ENCODE data around the gene SLC25A28. TPM values are rescaled to one million over a fixed set of nuclear protein-coding genes. Genes with fewer than 3 reads are reported as not detected.

The SLC25A28 gene
- total and polyA plus RNA-seq, 2 experiments from 2014 or later, result 12.4 to 15.5 TPM

- Histone ChIP-seq H3K4me2 (peak overlapping the region; percentile 93), H3F3A (replicated peaks; ENCODE audit: low read depth) (no peaks in the 10 kb centered on the region), H3K27me3 (ENCODE audit: insufficient read depth) (peaks cover 14% of the 10 kb centered on the region), H4K20me1 (replicated peaks; ENCODE audit: insufficient read depth) (no peaks in the 10 kb centered on the region), H2AFZ (peak overlapping the region; percentile 99), H3K9me2 (ENCODE audit: insufficient read depth) (no peaks in the 10 kb centered on the region), H3K79me2 (replicated peaks; ENCODE audit: insufficient read depth) (no peaks in the 10 kb centered on the region), H3K27ac (ENCODE audit: low read depth) (no peak overlapping the region), H3K4me1 (ENCODE audit: insufficient read depth) (peaks cover 3% of the 10 kb centered on the region; the same call in 1 of the 2 replicates), H3K4me3 (peak overlapping the region; percentile 91), H3K36me3 (ENCODE audit: insufficient read depth) (no peaks in the 10 kb centered on the region)
- TF ChIP-seq, protein P1, sequence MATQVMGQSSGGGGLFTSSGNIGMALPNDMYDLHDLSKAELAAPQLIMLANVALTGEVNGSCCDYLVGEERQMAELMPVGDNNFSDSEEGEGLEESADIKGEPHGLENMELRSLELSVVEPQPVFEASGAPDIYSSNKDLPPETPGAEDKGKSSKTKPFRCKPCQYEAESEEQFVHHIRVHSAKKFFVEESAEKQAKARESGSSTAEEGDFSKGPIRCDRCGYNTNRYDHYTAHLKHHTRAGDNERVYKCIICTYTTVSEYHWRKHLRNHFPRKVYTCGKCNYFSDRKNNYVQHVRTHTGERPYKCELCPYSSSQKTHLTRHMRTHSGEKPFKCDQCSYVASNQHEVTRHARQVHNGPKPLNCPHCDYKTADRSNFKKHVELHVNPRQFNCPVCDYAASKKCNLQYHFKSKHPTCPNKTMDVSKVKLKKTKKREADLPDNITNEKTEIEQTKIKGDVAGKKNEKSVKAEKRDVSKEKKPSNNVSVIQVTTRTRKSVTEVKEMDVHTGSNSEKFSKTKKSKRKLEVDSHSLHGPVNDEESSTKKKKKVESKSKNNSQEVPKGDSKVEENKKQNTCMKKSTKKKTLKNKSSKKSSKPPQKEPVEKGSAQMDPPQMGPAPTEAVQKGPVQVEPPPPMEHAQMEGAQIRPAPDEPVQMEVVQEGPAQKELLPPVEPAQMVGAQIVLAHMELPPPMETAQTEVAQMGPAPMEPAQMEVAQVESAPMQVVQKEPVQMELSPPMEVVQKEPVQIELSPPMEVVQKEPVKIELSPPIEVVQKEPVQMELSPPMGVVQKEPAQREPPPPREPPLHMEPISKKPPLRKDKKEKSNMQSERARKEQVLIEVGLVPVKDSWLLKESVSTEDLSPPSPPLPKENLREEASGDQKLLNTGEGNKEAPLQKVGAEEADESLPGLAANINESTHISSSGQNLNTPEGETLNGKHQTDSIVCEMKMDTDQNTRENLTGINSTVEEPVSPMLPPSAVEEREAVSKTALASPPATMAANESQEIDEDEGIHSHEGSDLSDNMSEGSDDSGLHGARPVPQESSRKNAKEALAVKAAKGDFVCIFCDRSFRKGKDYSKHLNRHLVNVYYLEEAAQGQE (IDR thresholded peaks at IDR 0.05; ENCODE audit: unreplicated experiment), result no peak
- TF ChIP-seq POLR2AphosphoS5 (IDR thresholded peaks at IDR 0.05; ENCODE audit: low read depth), result no peak
- no peak for TF ChIP-seq STAT1 (IDR thresholded peaks at IDR 0.05; ENCODE audit: unreplicated experiment)
- no peak for TF ChIP-seq NANOG (IDR thresholded peaks at IDR 0.05; ENCODE audit: borderline replicate concordance)
- Mint-ChIP-seq H3K27ac (no peak overlapping the region), H3K27me3 (ENCODE audit: insufficient read depth, low read depth, poor library complexity) (peaks cover 11% of the 10 kb centered on the region), H3K4me1 (peaks cover 13% of the 10 kb centered on the region), H3K4me3 (peak overlapping the region; percentile 85), H3K9me3 (no peaks in the 10 kb centered on the region), H3K36me3 (ENCODE audit: low read depth) (no peaks in the 10 kb centered on the region)
- peak; percentile 15 for ATAC-seq
- peak; percentile 40 for DNase-seq (ENCODE audit: low spot score)
These were observed 38.4 kb upstream of the SLC25A28 start for GRCh38 chr10:99658622-99659030.

GRCh38 chr10:99656199-99657064, 36.2 kb upstream of the SLC25A28 start:
- no peak overlapping the region for H3K4me3 ChIP-seq
- no peak overlapping the region for H2AFZ ChIP-seq
- no peak overlapping the region for H3K27ac ChIP-seq (ENCODE audit: low read depth)
- no peaks in the 10 kb centered on the region for H3K79me2 ChIP-seq (replicated peaks; ENCODE audit: insufficient read depth)
- ATAC-seq (no peak), DNase-seq (ENCODE audit: low spot score) (no peak)
- peaks cover 3% of the 10 kb centered on the region; the same call in 1 of the 2 replicates for H3K4me1 ChIP-seq (ENCODE audit: insufficient read depth)
- H3K4me2 ChIP-seq, result no peak overlapping the region
- H3K9me2 ChIP-seq (ENCODE audit: insufficient read depth), result no peaks in the 10 kb centered on the region
- H3K36me3 ChIP-seq (ENCODE audit: insufficient read depth), result no peaks in the 10 kb centered on the region
- Mint-ChIP-seq H3K27me3 (ENCODE audit: insufficient read depth, low read depth, poor library complexity) (peaks cover 14% of the 10 kb centered on the region), H3K27ac (no peak overlapping the region), H3K4me1 (peaks cover 12% of the 10 kb centered on the region), H3K36me3 (ENCODE audit: low read depth) (no peaks in the 10 kb centered on the region), H3K4me3 (no peak overlapping the region), H3K9me3 (no peaks in the 10 kb centered on the region)
- no peaks in the 10 kb centered on the region for H4K20me1 ChIP-seq (replicated peaks; ENCODE audit: insufficient read depth)
- TF ChIP-seq ZNF114 (CRISPR knock-in tag; IDR thresholded peaks at IDR 0.05), result no peak
- H3F3A ChIP-seq (replicated peaks; ENCODE audit: low read depth), result no peaks in the 10 kb centered on the region
- H3K27me3 ChIP-seq (ENCODE audit: insufficient read depth), result peaks cover 14% of the 10 kb centered on the region
